ENCODE data around the gene PTPN6. TPM values are rescaled to one million over a fixed set of nuclear protein-coding genes. Genes with fewer than 3 reads are reported as not detected.

Gene PTPN6
- total and polyA plus RNA-seq, 10 of the 15 experiments (the other 5 are each of a cell fraction or from before 2014, with no cell fraction given): 229 to 457 (median 370) TPM

DNA sequence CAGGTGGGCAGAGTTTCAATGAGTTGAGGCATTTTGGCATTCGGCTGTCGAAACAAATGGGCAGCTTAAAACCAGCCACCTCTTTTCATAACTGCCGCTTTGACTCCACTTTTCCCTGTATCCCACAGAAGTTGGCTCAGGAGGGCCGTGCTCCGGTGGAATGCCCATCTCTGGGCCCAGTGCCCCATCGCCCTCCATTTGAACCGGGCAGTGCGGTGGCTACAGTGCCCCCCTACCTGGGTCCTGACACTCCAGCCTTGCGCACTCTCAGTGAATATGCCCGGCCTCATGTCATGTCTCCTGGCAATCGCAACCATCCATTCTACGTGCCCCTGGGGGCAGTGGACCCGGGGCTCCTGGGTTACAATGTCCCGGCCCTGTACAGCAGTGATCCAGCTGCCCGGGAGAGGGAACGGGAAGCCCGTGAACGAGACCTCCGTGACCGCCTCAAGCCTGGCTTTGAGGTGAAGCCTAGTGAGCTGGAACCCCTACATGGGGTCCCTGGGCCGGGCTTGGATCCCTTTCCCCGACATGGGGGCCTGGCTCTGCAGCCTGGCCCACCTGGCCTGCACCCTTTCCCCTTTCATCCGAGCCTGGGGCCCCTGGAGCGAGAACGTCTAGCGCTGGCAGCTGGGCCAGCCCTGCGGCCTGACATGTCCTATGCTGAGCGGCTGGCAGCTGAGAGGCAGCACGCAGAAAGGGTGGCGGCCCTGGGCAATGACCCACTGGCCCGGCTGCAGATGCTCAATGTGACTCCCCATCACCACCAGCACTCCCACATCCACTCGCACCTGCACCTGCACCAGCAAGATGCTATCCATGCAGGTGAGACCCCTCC is 12.6 kb upstream of the PTPN6 start:
- Histone ChIP-seq H4K20me1 (ENCODE audit: control insufficient read depth, insufficient read depth) (no peaks in the 10 kb centered on the region), H3K4me2 (ENCODE audit: control insufficient read depth, insufficient read depth) (peak overlapping the region; percentile 86), H2AFZ (ENCODE audit: control insufficient read depth, low read depth, low read length) (no peak overlapping the region), H3K9me3 (replicated peaks; ENCODE audit: control insufficient read depth, insufficient read depth, low read length) (no peaks in the 10 kb centered on the region), H3K36me3 (ENCODE audit: control insufficient read depth in 2 of 2, insufficient read depth in 2 of 2, low read length in 1 of 2) (peaks cover 5 to 6% of the 10 kb centered on the region in 2 experiments; a peak in 3 of 4 replicates), H3K4me3 (peak overlapping the region; percentile 41), H3K27me3 (replicated peaks in 1 of 2; ENCODE audit: control insufficient read depth in 2 of 2, insufficient read depth in 2 of 2, low read length in 1 of 2) (no peaks in the 10 kb centered on the region), H3K4me1 (ENCODE audit: control insufficient read depth, insufficient read depth, low read length) (peaks cover 11% of the 10 kb centered on the region; the same call in 1 of the 2 replicates), H3K27ac (ENCODE audit: control insufficient read depth, insufficient read depth) (peak overlapping the region; percentile 92), H3K9ac (ENCODE audit: control insufficient read depth, insufficient read depth, low read length) (peak overlapping the region; percentile 96), H3K79me2 (ENCODE audit: control insufficient read depth, insufficient read depth, low read length) (peaks cover 24% of the 10 kb centered on the region)
- ATAC-seq (no peak), DNase-seq (ENCODE audit: low read depth, low spot score) (no peak), FAIRE-seq (no peak)
- ChIA-PET POLR2A (interaction anchor here (0.9 to 17.8 kb wide), 15 partner anchors 8 to 87 kb away, joined by 3 to 524 read pairs (median 6); partner anchors contain the start of genes ATN1, CDCA3, EMG1 and LPCAT3), SMC1A (ENCODE audit: uncharacterized antibody, unreplicated experiment) (interaction anchor here (1.0 to 1.6 kb wide), 6 partner anchors 9 to 71 kb away, joined by 3 to 12 read pairs (median 4); partner anchors contain the start of gene TPI1), CTCF (interaction anchor here (0.7 to 8.6 kb wide), 16 partner anchors 9 to 174 kb away, joined by 3 to 111 read pairs (median 6); partner anchors contain the start of genes C1RL, CDCA3, LPCAT3 and SPSB2), RAD21 (ENCODE audit: unreplicated experiment) (interaction anchor here (0.9 to 1.9 kb wide), 9 partner anchors 12 to 87 kb away, joined by 3 to 8 read pairs (median 4); partner anchors contain the start of genes CDCA3 and SPSB2)
- 76% methylated on average over 30 of the region's 32 CpGs for WGBS (ENCODE audit: insufficient coverage, insufficient replicate concordance, low lambda C conversion rate, missing lambda C conversion rate)
- intact Hi-C loops (cut with micrococcal nuclease; ENCODE audit: unreplicated experiment): loop anchor here (2.0 kb wide), 1 partner anchor 14 kb away; no protein-coding TSS in a partner anchor
- in situ Hi-C loops (cut with MboI): no loop called here
- BruUV-seq (replicated peaks): TSS peak; percentile 47
- TF ChIP-seq, protein P1, sequence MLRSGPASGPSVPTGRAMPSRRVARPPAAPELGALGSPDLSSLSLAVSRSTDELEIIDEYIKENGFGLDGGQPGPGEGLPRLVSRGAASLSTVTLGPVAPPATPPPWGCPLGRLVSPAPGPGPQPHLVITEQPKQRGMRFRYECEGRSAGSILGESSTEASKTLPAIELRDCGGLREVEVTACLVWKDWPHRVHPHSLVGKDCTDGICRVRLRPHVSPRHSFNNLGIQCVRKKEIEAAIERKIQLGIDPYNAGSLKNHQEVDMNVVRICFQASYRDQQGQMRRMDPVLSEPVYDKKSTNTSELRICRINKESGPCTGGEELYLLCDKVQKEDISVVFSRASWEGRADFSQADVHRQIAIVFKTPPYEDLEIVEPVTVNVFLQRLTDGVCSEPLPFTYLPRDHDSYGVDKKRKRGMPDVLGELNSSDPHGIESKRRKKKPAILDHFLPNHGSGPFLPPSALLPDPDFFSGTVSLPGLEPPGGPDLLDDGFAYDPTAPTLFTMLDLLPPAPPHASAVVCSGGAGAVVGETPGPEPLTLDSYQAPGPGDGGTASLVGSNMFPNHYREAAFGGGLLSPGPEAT (IDR thresholded peaks at IDR 0.05; ENCODE audit: low read depth): 0 out of 2 replicates have a peak, but pooled peaks have one; percentile 7
- TF ChIP-seq CBX3 (IDR thresholded peaks at IDR 0.05; ENCODE audit: borderline replicate concordance, low read depth) (no peak), SRF (IDR thresholded peaks at IDR 0.05; ENCODE audit: low read depth in 2 of 2, low read length in 2 of 2) (no peak), RB1 (IDR thresholded peaks at IDR 0.05; ENCODE audit: borderline replicate concordance) (no peak), KDM1A (IDR thresholded peaks at IDR 0.05; ENCODE audit: borderline replicate concordance) (no peak), POLR2AphosphoS2 (IDR thresholded peaks at IDR 0.05; ENCODE audit: low read depth, low read length) (0 out of 2 replicates have a peak, but pooled peaks have one; percentile 47), NFIC (IDR thresholded peaks at IDR 0.05; ENCODE audit: low read depth, low read length) (no peak), PAX5 (IDR thresholded peaks at IDR 0.05; ENCODE audit: borderline replicate concordance, low read depth, low read length) (no peak), HDGF (IDR thresholded peaks at IDR 0.05) (no peak), CHD1 (IDR thresholded peaks at IDR 0.05; ENCODE audit: low read depth, low read length) (no peak), NR2C2 (IDR thresholded peaks at IDR 0.05; ENCODE audit: borderline replicate concordance, control insufficient read depth, insufficient read length, low read depth) (no peak), RBBP5 (conservative IDR thresholded peaks at IDR 0.05) (no peak), NBN (IDR thresholded peaks at IDR 0.05) (no peak), RAD51 (IDR thresholded peaks at IDR 0.05) (no peak), CHD4 (IDR thresholded peaks at IDR 0.05) (no peak), RUNX3 (IDR thresholded peaks at IDR 0.05; ENCODE audit: low read length) (no peak), NR2F1 (conservative IDR thresholded peaks at IDR 0.05) (no peak)
- TF ChIP-seq, protein P2, sequence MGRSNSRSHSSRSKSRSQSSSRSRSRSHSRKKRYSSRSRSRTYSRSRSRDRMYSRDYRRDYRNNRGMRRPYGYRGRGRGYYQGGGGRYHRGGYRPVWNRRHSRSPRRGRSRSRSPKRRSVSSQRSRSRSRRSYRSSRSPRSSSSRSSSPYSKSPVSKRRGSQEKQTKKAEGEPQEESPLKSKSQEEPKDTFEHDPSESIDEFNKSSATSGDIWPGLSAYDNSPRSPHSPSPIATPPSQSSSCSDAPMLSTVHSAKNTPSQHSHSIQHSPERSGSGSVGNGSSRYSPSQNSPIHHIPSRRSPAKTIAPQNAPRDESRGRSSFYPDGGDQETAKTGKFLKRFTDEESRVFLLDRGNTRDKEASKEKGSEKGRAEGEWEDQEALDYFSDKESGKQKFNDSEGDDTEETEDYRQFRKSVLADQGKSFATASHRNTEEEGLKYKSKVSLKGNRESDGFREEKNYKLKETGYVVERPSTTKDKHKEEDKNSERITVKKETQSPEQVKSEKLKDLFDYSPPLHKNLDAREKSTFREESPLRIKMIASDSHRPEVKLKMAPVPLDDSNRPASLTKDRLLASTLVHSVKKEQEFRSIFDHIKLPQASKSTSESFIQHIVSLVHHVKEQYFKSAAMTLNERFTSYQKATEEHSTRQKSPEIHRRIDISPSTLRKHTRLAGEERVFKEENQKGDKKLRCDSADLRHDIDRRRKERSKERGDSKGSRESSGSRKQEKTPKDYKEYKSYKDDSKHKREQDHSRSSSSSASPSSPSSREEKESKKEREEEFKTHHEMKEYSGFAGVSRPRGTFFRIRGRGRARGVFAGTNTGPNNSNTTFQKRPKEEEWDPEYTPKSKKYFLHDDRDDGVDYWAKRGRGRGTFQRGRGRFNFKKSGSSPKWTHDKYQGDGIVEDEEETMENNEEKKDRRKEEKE (IDR thresholded peaks at IDR 0.05): no peak
- TF ChIP-seq, protein P3, sequence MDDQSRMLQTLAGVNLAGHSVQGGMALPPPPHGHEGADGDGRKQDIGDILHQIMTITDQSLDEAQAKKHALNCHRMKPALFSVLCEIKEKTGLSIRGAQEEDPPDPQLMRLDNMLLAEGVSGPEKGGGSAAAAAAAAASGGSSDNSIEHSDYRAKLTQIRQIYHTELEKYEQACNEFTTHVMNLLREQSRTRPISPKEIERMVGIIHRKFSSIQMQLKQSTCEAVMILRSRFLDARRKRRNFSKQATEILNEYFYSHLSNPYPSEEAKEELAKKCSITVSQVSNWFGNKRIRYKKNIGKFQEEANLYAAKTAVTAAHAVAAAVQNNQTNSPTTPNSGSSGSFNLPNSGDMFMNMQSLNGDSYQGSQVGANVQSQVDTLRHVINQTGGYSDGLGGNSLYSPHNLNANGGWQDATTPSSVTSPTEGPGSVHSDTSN (IDR thresholded peaks at IDR 0.05; ENCODE audit: insufficient replicate concordance, low read depth, low read length): no peak

Data from GM12878 (cell line).